Activated CD4-positive, alpha-beta memory T cell treated with anti-CD3 and anti-CD28 coated beads for 36 hours (primary cell): ENCODE data around the gene BRSK1. TPM values are rescaled to one million over a fixed set of nuclear protein-coding genes. Genes with fewer than 3 reads are reported as not detected.

Experiments used
- CTCF ChIA-PET: fragments of 350-600 bp; sonication (Branson Sonifier 250); formaldehyde crosslinking; loops from one replicate; lab custom pipeline; 2021; ENCODE audit warnings: antibody characterized with exemption, inconsistent platforms; lab: Charles Lee
- POLR2A ChIA-PET: fragments of 350-600 bp; sonication (Branson Sonifier 250); formaldehyde crosslinking; loops from one replicate; lab custom pipeline; 2021; ENCODE audit warnings: antibody characterized with exemption; lab: Charles Lee
- DNase-seq: peaks from one replicate; pipeline ENCODE4 v3.0.0-alpha.2; 2020
- H3K27ac Mint-ChIP-seq: one replicate; pipeline ENCODE4 v1.8.0; 2021; ENCODE audit warnings: mixed read lengths
- H3K27me3 Mint-ChIP-seq: one replicate; pipeline ENCODE4 v1.8.0; 2021; ENCODE audit warnings: mixed read lengths
- H3K36me3 Mint-ChIP-seq: one replicate; pipeline ENCODE4 v1.8.0; 2021; ENCODE audit warnings: mixed read lengths
- H3K4me1 Mint-ChIP-seq: one replicate; pipeline ENCODE4 v1.8.0; 2021; ENCODE audit warnings: low read depth, mixed read lengths
- H3K4me3 Mint-ChIP-seq: one replicate; pipeline ENCODE4 v1.8.0; 2021; ENCODE audit warnings: mild to moderate bottlenecking, mixed read lengths
- H3K9me3 Mint-ChIP-seq: one replicate; pipeline ENCODE4 v1.8.0; 2021; ENCODE audit warnings: mixed read lengths
- intact Hi-C: fragments of 100-400 bp; cut with micrococcal nuclease; formaldehyde crosslinking; loops from one replicate; pipeline ENCODE4 v1.15.1; 2023
- total RNA-seq, 2 experiments: library from RNA; stranded (reverse); gene quantifications; one replicate each; pipeline ENCODE4 v1.2.3, GENCODE V29; 2021

BRSK1 gene
- total RNA-seq, 2 experiments from 2014 or later: 3.3 to 5.6 TPM

- peak overlapping the region; percentile 72 for H3K4me3 Mint-ChIP-seq
- POLR2A ChIA-PET: interaction anchor here (0.5 to 2.9 kb wide), 7 partner anchors 13 to 106 kb away, joined by 3 to 17 read pairs (median 3); partner anchors contain the start of genes TMEM238 and UBE2S
- H3K9me3 Mint-ChIP-seq: no peaks in the 10 kb centered on the region
These were observed 17.2 kb downstream of the BRSK1 start for GRCh38 chr19:55300886-55301458.

DNA sequence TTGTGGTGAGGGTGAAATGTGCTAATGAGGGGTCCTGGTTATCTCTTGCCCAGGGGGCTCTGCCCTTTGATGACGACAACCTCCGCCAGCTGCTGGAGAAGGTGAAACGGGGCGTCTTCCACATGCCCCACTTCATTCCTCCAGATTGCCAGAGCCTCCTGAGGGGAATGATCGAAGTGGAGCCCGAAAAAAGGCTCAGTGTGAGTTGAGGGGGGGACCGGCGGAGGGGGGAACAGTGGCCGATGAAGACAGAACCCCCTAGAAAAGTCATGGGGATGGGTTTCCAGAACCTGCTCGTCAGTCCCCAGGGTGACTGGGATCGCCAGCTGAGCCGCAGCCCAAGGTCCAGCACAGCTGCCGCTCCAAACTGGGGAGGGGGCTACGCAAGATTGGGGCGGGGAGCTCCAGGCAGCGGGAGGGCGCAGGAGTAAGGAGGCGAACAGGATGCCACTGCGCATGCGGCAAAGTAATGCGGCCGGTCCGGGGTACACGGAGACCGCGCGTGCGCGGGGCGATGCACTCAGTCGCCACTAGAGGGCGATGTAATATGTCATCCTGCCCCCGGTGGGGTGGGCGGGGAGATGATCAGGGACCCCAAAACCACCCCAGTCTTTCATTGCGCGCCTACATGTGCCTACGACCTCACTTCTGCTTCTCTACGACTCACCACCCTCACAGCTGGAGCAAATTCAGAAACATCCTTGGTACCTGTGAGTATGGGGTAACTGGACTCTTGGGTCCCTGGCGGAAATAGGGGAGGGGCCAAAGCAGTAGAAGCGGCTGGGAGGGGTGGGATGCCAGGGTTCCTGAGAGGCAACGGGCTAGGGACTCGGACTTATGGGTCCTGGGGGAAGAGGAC lies 17.9 kb downstream of the BRSK1 start:
- Mint-ChIP-seq H3K4me3 (peak overlapping the region; percentile 72), H3K4me1 (no peaks in the 10 kb centered on the region), H3K36me3 (peaks cover 2% of the 10 kb centered on the region), H3K27me3 (no peaks in the 10 kb centered on the region), H3K9me3 (no peaks in the 10 kb centered on the region), H3K27ac (peak overlapping the region; percentile 56)
- ChIA-PET POLR2A (interaction anchor here (0.5 to 2.9 kb wide), 7 partner anchors 14 to 106 kb away, joined by 3 to 17 read pairs (median 3); partner anchors contain the start of genes TMEM238 and UBE2S), CTCF (interaction anchor here (0.6 to 3.6 kb wide), 47 partner anchors 10 to 1247 kb away, joined by 3 to 43 read pairs (median 4); partner anchors contain the start of genes HSPBP1, ISOC2, KMT5C and PPP1R12C)
- DNase-seq: peak; percentile 95
- intact Hi-C loops: loop anchor here (1.0 to 2.0 kb wide), 2 partner anchors 37 to 84 kb away; partner anchors contain the start of genes KMT5C and RPL28

More at GRCh38 chr19:55300886-55301458, 17.2 kb downstream of the BRSK1 start:
- intact Hi-C loops: no loop called here
- CTCF ChIA-PET: interaction anchor here (0.6 to 3.6 kb wide), 42 partner anchors 9 to 1247 kb away, joined by 3 to 43 read pairs (median 5); partner anchors contain the start of genes HSPBP1, ISOC2, KMT5C and PPP1R12C
- no peaks in the 10 kb centered on the region for H3K4me1 Mint-ChIP-seq
- no peak overlapping the region for H3K27ac Mint-ChIP-seq
- H3K36me3 Mint-ChIP-seq: peaks cover 2% of the 10 kb centered on the region
- no peak for DNase-seq
- H3K27me3 Mint-ChIP-seq: no peaks in the 10 kb centered on the region

- peaks cover 2% of the 10 kb centered on the region for H3K36me3 Mint-ChIP-seq
- H3K4me3 Mint-ChIP-seq: peak overlapping the region; percentile 72
- H3K9me3 Mint-ChIP-seq: no peaks in the 10 kb centered on the region
- DNase-seq: no peak
- intact Hi-C loops: loop anchor here (1.0 to 2.0 kb wide), 2 partner anchors 36 to 83 kb away; partner anchors contain the start of genes KMT5C and RPL28
- peak overlapping the region; percentile 56 for H3K27ac Mint-ChIP-seq
- H3K4me1 Mint-ChIP-seq: no peaks in the 10 kb centered on the region
- H3K27me3 Mint-ChIP-seq: no peaks in the 10 kb centered on the region
- CTCF ChIA-PET: interaction anchor here (0.8 to 3.6 kb wide), 27 partner anchors 10 to 331 kb away, joined by 3 to 43 read pairs (median 5); partner anchors contain the start of genes ISOC2, KMT5C, PPP6R1 and TMEM150B
- POLR2A ChIA-PET: interaction anchor here (1.1 to 2.9 kb wide), 3 partner anchors 37 to 105 kb away, joined by 3 to 17 read pairs (median 10); partner anchors contain the start of genes TMEM238 and UBE2S
These were observed 18.5 kb downstream of the BRSK1 start for GRCh38 chr19:55302318-55302703.

DNA sequence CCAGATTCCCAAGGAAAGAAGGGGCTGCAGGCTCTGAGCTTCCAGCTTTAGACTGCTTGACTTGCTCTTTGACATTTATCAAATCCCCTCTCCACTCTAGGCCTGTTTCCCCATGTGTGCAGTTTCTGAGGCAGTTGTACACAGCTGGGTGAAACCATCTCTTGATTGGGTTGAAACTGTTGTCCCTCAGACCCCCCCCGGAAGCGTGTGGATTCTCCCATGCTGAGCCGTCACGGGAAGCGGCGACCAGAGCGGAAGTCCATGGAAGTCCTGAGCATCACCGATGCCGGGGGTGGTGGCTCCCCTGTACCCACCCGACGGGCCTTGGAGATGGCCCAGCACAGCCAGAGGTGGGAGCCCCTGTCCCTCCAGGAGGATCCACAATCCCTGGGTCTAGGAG lies 19.7 kb downstream of the BRSK1 start:
- ChIA-PET CTCF (interaction anchor here (0.6 to 3.6 kb wide), 11 partner anchors 9 to 330 kb away, joined by 3 to 43 read pairs (median 7); partner anchors contain the start of genes KMT5C and TMEM238), POLR2A (interaction anchor here (0.6 to 2.9 kb wide), 2 partner anchors 58 to 104 kb away, joined by 3 to 10 read pairs; partner anchors contain the start of gene UBE2S)
- H3K27me3 Mint-ChIP-seq: no peaks in the 10 kb centered on the region
- no peaks in the 10 kb centered on the region for H3K9me3 Mint-ChIP-seq
- intact Hi-C loops: loop anchor here (2.0 kb wide), 1 partner anchor 35 kb away; the partner anchor contains the start of gene KMT5C
- no peak overlapping the region for H3K27ac Mint-ChIP-seq
- DNase-seq: no peak
- H3K36me3 Mint-ChIP-seq: peaks cover 2% of the 10 kb centered on the region
- no peaks in the 10 kb centered on the region for H3K4me1 Mint-ChIP-seq
- H3K4me3 Mint-ChIP-seq: no peak overlapping the region

- peak; percentile 59 for DNase-seq
- intact Hi-C loops: no loop called here
- POLR2A ChIA-PET: no interaction called here
- H3K36me3 Mint-ChIP-seq: peaks cover 2% of the 10 kb centered on the region
- CTCF ChIA-PET: no interaction called here
- H3K27me3 Mint-ChIP-seq: no peaks in the 10 kb centered on the region
- H3K27ac Mint-ChIP-seq: no peak overlapping the region
- no peak overlapping the region for H3K4me3 Mint-ChIP-seq
- H3K4me1 Mint-ChIP-seq: no peaks in the 10 kb centered on the region
- no peaks in the 10 kb centered on the region for H3K9me3 Mint-ChIP-seq
These were observed 20.6 kb downstream of the BRSK1 start for GRCh38 chr19:55304279-55304978.

DNA sequence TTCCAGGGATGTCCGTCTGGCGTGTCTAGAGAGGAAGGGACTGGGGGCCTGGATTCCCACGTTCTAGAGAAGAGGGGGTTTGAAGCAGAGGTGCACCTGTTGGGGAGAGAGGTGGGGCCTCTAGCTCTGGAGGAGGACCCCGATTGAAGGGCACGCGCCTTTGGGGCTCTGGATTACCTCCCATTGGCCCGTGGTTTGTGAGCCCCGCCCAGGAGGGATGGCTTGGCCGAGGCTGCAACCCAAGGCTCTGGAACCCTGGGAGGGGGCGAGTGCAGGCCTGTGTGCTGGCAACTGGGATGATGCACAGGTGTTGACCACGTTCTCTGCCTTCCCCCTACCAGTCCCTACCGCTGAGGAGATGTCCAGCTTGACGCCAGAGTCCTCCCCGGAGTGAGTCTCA lies 21.2 kb downstream of the BRSK1 start:
- CTCF ChIA-PET: no interaction called here

GRCh38 chr19:55305491-55305890 lies 21.7 kb downstream of the BRSK1 start:
- Mint-ChIP-seq H3K27ac (no peak overlapping the region), H3K4me1 (no peaks in the 10 kb centered on the region), H3K36me3 (peaks cover 2% of the 10 kb centered on the region), H3K4me3 (no peak overlapping the region), H3K27me3 (no peaks in the 10 kb centered on the region), H3K9me3 (no peaks in the 10 kb centered on the region)
- peak; percentile 56 for DNase-seq
- ChIA-PET CTCF (interaction anchor here (1.1 to 1.6 kb wide), 3 partner anchors 13 to 199 kb away, joined by 3 to 6 read pairs (median 4); partner anchors contain the start of gene TMEM238), POLR2A (interaction anchor here (1.0 kb wide), 1 partner anchor 34 kb away, joined by 3 read pairs; the partner anchor contains the start of gene KMT5C)
- intact Hi-C loops: no loop called here

More for the DNA sequence above, 21.2 kb downstream of the BRSK1 start:
- intact Hi-C loops: no loop called here
- Mint-ChIP-seq H3K27ac (no peak overlapping the region), H3K36me3 (peaks cover 2% of the 10 kb centered on the region), H3K4me1 (no peaks in the 10 kb centered on the region), H3K4me3 (no peak overlapping the region), H3K9me3 (no peaks in the 10 kb centered on the region), H3K27me3 (no peaks in the 10 kb centered on the region)
- DNase-seq: no peak
- POLR2A ChIA-PET: no interaction called here

GRCh38 chr19:55305983-55306562 lies 22.3 kb downstream of the BRSK1 start:
- Mint-ChIP-seq H3K4me3 (no peak overlapping the region), H3K27ac (no peak overlapping the region), H3K9me3 (no peaks in the 10 kb centered on the region), H3K36me3 (peaks cover 2% of the 10 kb centered on the region), H3K4me1 (no peaks in the 10 kb centered on the region), H3K27me3 (no peaks in the 10 kb centered on the region)
- intact Hi-C loops: no loop called here
- ChIA-PET POLR2A (interaction anchor here (1.0 kb wide), 1 partner anchor 33 kb away, joined by 3 read pairs; the partner anchor contains the start of gene KMT5C), CTCF (interaction anchor here (1.1 to 1.6 kb wide), 3 partner anchors 14 to 198 kb away, joined by 3 to 6 read pairs (median 4); partner anchors contain the start of gene TMEM238)
- DNase-seq: no peak

DNA sequence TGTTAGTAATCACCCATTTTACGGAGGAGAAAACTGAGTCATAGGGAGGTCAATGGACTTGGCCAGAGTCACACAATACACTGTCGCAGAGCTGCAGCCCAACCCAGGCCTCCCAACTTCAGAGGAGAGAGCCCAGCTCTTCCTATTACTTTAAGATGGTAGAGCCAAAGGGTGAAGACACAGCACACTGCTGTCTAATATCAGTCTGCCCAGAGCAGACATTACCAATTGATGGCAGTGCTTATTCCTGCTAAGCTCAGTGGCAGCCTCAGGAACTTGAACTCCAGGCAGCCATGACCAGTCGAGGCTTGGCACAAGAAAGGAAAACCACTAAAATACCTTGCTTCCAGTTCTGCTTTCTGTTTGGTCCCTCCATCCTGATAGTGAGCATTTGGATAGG lies 22.9 kb downstream of the BRSK1 start:
- POLR2A ChIA-PET: no interaction called here
- H3K27ac Mint-ChIP-seq: no peak overlapping the region
- intact Hi-C loops: no loop called here

GRCh38 chr19:55308281-55308680 lies 24.5 kb downstream of the BRSK1 start:
- Mint-ChIP-seq H3K36me3 (peaks cover 2% of the 10 kb centered on the region), H3K4me1 (no peaks in the 10 kb centered on the region), H3K9me3 (no peaks in the 10 kb centered on the region), H3K4me3 (no peak overlapping the region), H3K27ac (no peak overlapping the region), H3K27me3 (no peaks in the 10 kb centered on the region)
- ChIA-PET CTCF (interaction anchor here (1.4 kb wide), 1 partner anchor 75 kb away, joined by 4 read pairs; the partner anchor contains the start of gene TMEM238), POLR2A (interaction anchor here (0.6 kb wide), 1 partner anchor 347 kb away, joined by 3 read pairs; the partner anchor contains the start of gene U2AF2)
- no peak for DNase-seq
- intact Hi-C loops: no loop called here

More for the DNA sequence above, 22.9 kb downstream of the BRSK1 start:
- CTCF ChIA-PET: interaction anchor here (1.1 to 1.6 kb wide), 4 partner anchors 15 to 197 kb away, joined by 3 to 6 read pairs (median 4); partner anchors contain the start of gene TMEM238
- Mint-ChIP-seq H3K4me1 (no peaks in the 10 kb centered on the region), H3K9me3 (no peaks in the 10 kb centered on the region), H3K36me3 (peaks cover 2% of the 10 kb centered on the region), H3K27me3 (no peaks in the 10 kb centered on the region), H3K4me3 (no peak overlapping the region)
- no peak for DNase-seq
